Gastrocnemius medialis (tissue), 4 donors: ENCODE measurements around the gene ELF2. TPM values are rescaled to one million over a fixed set of nuclear protein-coding genes. Genes with fewer than 3 reads are reported as not detected.

Experiments
- ATAC-seq, 2 donors: fragments of 150-250 bp; one replicate each; pipeline ENCODE4 v1.9.1; 2016
- DNase-seq, 2 donors: peaks; one replicate each; pipeline ENCODE4 v3.0.0-alpha.2; 2019
- H3K27ac ChIP-seq, 4 donors: fragments of 200-600 bp; sonication (generic); 1 replicate in 1 of 4; 2 replicates in 3 of 4; pipeline ENCODE4 v1.5.1; 2016 to 2018; ENCODE audit warnings: mild to moderate bottlenecking in 2 of 4, moderate library complexity in 1 of 4
- H3K27me3 ChIP-seq, 3 donors: fragments of 200-600 bp; sonication (generic) in 2 of 3; 1 replicate in 1 of 3; 2 replicates in 2 of 3; pipeline versions ENCODE4 v1.5.1 to v1.6.0; 2016 to 2019; ENCODE audit warnings: mild to moderate bottlenecking in 1 of 3, moderate library complexity in 1 of 3
- H3K36me3 ChIP-seq, 2 donors: fragments of 200-600 bp; sonication (generic) in 1 of 2; one replicate each; pipeline ENCODE4 v1.5.1; 2017 to 2018
- H3K4me1 ChIP-seq, 2 donors: fragments of 200-600 bp; sonication (generic) in 1 of 2; one replicate each; pipeline ENCODE4 v1.5.1; 2016 to 2017; ENCODE audit warnings: mild to moderate bottlenecking in 2 of 2
- H3K4me3 ChIP-seq, 4 donors: fragments of 200-600 bp; sonication (generic) in 3 of 4; 1 replicate in 1 of 4; 2 replicates in 3 of 4; pipeline ENCODE4 v1.5.1; 2016 to 2019; ENCODE audit warnings: mild to moderate bottlenecking in 2 of 4
- H3K9me3 ChIP-seq, 3 donors: fragments of 200-600 bp; sonication (generic) in 2 of 3; 1 replicate in 1 of 3; 2 replicates in 2 of 3; pipeline ENCODE4 v1.5.1; 2016 to 2019
- POLR2A ChIP-seq, 2 donors: fragments of 450-650 bp; IDR thresholded peaks; one replicate each; pipeline ENCODE4 v1.6.1; 2017; ENCODE audit warnings: antibody characterized with exemption in 2 of 2, mild to moderate bottlenecking in 2 of 2, moderate library complexity in 2 of 2
- in situ Hi-C, 4 donors: fragments of 200-750 bp; cut with MboI; loops; one replicate each; pipeline versions ENCODE4 v1.15.0 to v1.8.0; 2017; ENCODE audit warnings: low sequenced_read_pairs in 4 of 4
- intact Hi-C: fragments of 100-400 bp; cut with DNase I; formaldehyde crosslinking; loops from one replicate; pipeline ENCODE4 v1.15.1; 2023; ENCODE audit warnings: low total_unique reads
- total RNA-seq, 4 donors: library from RNA; depleted of rRNA; stranded (reverse); fragments of >200 nt; gene quantifications; one replicate each; pipeline versions ENCODE4 v1.1.0 to v1.2.3, GENCODE V29; 2016
- TF ChIP-seq, protein P1 (sequence below), 5 experiments: fragments of 450-650 bp in 3 of 5; fragments of 200-600 bp in 2 of 5; sonication (generic) in 2 of 5; IDR thresholded peaks in 4 of 5; conservative IDR thresholded peaks in 1 of 5; 1 replicate in 4 of 5; 2 replicates in 1 of 5; pipeline ENCODE4 v1.5.1; 2016 to 2019; ENCODE audit warnings: antibody characterized with exemption in 5 of 5, mild to moderate bottlenecking in 3 of 5, moderate library complexity in 3 of 5

Gene ELF2
- total RNA-seq, 4 donors from 2014 or later: 22.1 to 41.4 (median 29.7) TPM

DNA sequence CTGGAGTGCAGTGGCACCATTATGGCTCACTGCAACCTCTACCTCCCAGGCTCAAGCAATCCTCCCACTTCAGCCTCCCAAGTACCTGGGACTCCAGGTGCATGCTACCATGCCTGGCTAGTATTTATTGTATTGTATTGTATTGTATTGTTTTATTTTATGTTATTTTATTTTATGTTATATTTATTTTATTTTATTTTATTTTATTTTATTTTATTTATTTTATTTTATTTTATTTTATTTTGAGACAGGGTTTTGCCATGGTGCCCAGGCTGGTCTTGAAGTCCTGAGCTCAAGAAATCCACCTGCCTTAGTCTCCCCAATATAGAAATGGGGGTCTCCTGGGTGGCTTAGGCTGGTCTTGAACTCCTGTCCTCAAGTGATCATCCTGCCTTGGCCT, 42.6 kb downstream of the ELF2 start:
- no peak for TF ChIP-seq POLR2A (IDR thresholded peaks at IDR 0.05)
- TF ChIP-seq, protein P1, sequence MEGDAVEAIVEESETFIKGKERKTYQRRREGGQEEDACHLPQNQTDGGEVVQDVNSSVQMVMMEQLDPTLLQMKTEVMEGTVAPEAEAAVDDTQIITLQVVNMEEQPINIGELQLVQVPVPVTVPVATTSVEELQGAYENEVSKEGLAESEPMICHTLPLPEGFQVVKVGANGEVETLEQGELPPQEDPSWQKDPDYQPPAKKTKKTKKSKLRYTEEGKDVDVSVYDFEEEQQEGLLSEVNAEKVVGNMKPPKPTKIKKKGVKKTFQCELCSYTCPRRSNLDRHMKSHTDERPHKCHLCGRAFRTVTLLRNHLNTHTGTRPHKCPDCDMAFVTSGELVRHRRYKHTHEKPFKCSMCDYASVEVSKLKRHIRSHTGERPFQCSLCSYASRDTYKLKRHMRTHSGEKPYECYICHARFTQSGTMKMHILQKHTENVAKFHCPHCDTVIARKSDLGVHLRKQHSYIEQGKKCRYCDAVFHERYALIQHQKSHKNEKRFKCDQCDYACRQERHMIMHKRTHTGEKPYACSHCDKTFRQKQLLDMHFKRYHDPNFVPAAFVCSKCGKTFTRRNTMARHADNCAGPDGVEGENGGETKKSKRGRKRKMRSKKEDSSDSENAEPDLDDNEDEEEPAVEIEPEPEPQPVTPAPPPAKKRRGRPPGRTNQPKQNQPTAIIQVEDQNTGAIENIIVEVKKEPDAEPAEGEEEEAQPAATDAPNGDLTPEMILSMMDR (IDR thresholded peaks at IDR 0.05 in 4 of 5, conservative IDR thresholded peaks at IDR 0.05 in 1 of 5): no peak
- peaks cover 0 to 42% of the 10 kb centered on the region in 2 donors for H3K36me3 ChIP-seq
- DNase-seq: no peak
- no peak for ATAC-seq
- peaks cover 0 to 3% of the 10 kb centered on the region in 2 donors for H3K4me1 ChIP-seq
- no peaks in the 10 kb centered on the region for H3K9me3 ChIP-seq
- H3K27me3 ChIP-seq: no peaks in the 10 kb centered on the region
- in situ Hi-C loops: no loop called here
- intact Hi-C loops: no loop called here
- H3K4me3 ChIP-seq: no peak overlapping the region
- H3K27ac ChIP-seq: no peak overlapping the region

DNA sequence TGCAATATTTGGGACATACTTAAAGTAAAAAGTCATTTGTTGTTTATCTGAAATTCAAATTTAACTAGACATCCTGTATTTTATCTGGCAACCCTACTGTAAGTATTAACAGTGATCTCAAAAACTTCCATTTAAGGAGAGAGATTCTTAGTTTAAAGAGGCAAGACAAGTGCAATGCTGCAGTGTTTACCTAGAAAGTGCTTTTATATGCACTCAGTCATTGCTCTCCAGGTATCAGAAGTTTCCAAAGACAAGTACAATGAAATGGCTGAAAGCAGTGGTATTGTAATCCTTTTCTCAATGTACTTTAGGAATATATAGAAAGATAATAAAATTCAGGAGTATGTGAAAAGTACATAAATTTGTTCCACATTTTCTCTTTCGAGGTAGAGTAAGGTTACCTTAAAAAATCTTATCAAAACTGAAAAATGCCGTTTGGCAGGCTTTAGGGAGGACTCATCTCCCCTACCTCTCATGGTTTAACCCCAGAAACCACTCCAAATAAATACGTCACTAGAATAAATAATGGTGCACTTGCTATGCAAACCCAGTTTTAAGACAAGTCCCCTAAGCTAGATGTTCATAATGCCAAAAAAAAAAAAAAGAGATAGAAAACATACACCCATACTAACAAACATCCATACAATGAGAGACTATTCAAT, 45.7 kb downstream of the ELF2 start:
- TF ChIP-seq, protein P1 (IDR thresholded peaks at IDR 0.05 in 4 of 5, conservative IDR thresholded peaks at IDR 0.05 in 1 of 5): no peak
- no peak for TF ChIP-seq POLR2A (IDR thresholded peaks at IDR 0.05)
- intact Hi-C loops: no loop called here
- no peak for ATAC-seq

DNA sequence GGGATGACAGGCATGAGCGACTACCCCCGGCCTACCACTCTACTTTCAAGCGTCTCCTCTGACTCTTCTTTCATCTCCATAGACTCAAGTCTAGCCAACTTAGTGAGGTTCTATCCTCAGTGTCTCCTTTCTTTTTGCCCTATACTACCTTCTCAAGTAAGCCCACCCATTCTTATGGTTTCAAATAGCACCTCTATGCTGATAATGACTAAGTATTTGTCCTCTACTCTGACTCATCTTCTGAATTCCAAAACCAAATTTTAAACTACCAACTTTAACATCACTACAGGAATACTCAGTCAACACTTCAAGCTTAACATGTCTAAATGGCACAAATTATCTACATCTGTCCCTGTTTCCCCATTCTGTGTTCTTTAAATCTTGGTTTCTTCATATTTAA, 47.8 kb downstream of the ELF2 start:
- H3K4me3 ChIP-seq: no peak overlapping the region
- H3K36me3 ChIP-seq: peaks cover 0 to 30% of the 10 kb centered on the region in 2 donors
- DNase-seq (no peak), ATAC-seq (no peak)
- no peaks in the 10 kb centered on the region for H3K9me3 ChIP-seq
- H3K4me1 ChIP-seq: no peaks in the 10 kb centered on the region
- intact Hi-C loops: no loop called here
- no peaks in the 10 kb centered on the region for H3K27me3 ChIP-seq
- no peak overlapping the region for H3K27ac ChIP-seq
- no peak for TF ChIP-seq POLR2A (IDR thresholded peaks at IDR 0.05)
- TF ChIP-seq, protein P1 (IDR thresholded peaks at IDR 0.05 in 4 of 5, conservative IDR thresholded peaks at IDR 0.05 in 1 of 5): no peak
- in situ Hi-C loops: no loop called here

More for the DNA sequence above, 45.7 kb downstream of the ELF2 start:
- Histone ChIP-seq H3K4me3 (no peak overlapping the region), H3K27ac (no peak overlapping the region), H3K27me3 (no peaks in the 10 kb centered on the region), H3K4me1 (no peaks in the 10 kb centered on the region), H3K36me3 (peaks cover 0 to 37% of the 10 kb centered on the region in 2 donors), H3K9me3 (no peaks in the 10 kb centered on the region)
- in situ Hi-C loops: no loop called here
- no peak for DNase-seq

DNA sequence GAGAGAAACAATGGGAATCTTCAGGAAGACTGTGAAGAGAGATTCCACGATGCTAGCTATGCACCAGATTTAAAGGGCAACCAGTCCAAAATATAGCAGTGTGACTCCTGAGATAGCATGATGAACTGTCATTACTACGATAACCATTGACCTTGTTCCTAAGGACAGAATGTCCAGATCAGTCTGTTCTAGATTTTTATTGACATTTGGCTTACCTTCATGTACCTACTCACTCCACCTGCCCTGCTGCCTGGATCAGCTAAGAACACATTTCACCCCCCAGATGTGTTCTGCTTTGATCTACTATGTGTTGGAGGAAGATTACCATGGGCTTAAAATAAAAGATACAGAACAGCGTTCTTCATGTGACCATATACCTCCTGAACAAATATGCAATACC, 50.1 kb downstream of the ELF2 start:
- H3K4me1 ChIP-seq: no peaks in the 10 kb centered on the region
- DNase-seq (no peak), ATAC-seq (no peak)
- in situ Hi-C loops (no loop called here), intact Hi-C loops (no loop called here)
- TF ChIP-seq POLR2A (IDR thresholded peaks at IDR 0.05): no peak
- TF ChIP-seq, protein P1 (IDR thresholded peaks at IDR 0.05 in 4 of 5, conservative IDR thresholded peaks at IDR 0.05 in 1 of 5): no peak
- no peak overlapping the region for H3K27ac ChIP-seq
- H3K27me3 ChIP-seq: no peaks in the 10 kb centered on the region
- H3K36me3 ChIP-seq: peaks cover 0 to 16% of the 10 kb centered on the region in 2 donors
- H3K4me3 ChIP-seq: no peak overlapping the region
- H3K9me3 ChIP-seq: no peaks in the 10 kb centered on the region

DNA sequence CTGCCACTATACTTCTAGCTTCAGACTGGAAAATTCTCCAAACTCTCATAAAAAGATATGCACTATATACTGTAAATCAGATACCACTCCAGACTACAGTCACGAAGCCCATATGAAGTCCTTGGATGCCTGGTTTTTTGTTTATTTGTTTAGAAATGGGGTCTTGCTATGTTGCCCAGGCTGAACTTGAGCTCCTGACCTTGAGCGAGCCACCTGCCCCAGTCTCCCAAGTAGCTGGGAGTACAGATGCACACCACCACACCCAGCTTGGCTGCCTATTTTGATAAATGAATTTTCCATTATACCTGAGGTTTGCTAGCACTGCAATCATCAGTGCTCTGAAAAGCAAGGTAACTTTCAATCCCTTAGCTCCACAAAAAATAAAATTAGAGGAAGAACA, 53.1 kb downstream of the ELF2 start:
- no peaks in the 10 kb centered on the region for H3K27me3 ChIP-seq
- peaks cover 0 to 5% of the 10 kb centered on the region in 2 donors for H3K36me3 ChIP-seq
- TF ChIP-seq, protein P1 (IDR thresholded peaks at IDR 0.05 in 4 of 5, conservative IDR thresholded peaks at IDR 0.05 in 1 of 5): no peak
- no peak for TF ChIP-seq POLR2A (IDR thresholded peaks at IDR 0.05)
- DNase-seq: no peak
- in situ Hi-C loops (no loop called here), intact Hi-C loops (no loop called here)
- H3K4me3 ChIP-seq: no peak overlapping the region
- H3K9me3 ChIP-seq: no peaks in the 10 kb centered on the region
- no peak overlapping the region for H3K27ac ChIP-seq
- H3K4me1 ChIP-seq: no peaks in the 10 kb centered on the region
- no peak for ATAC-seq
